ENCODE data around the gene NEIL3.

The NEIL3 gene

GRCh38 chr4:177309522-177310371 lies at the start of gene NEIL3:
Gene NEIL3 (plus strand): TSS chr4:177309874. CDS start chr4:177309954, 80 bp downstream.
- peak; percentile 94 for DNase-seq

- no peak for DNase-seq
These were observed 45.9 kb upstream of the NEIL3 start for GRCh38 chr4:177263818-177264217.

GRCh38 chr4:177264788-177265422 lies 44.8 kb upstream of the NEIL3 start:
- DNase-seq, result no peak

- no peak for DNase-seq
These were observed 43.9 kb upstream of the NEIL3 start for GRCh38 chr4:177265729-177266128.

GRCh38 chr4:177266506-177266905 lies 43.2 kb upstream of the NEIL3 start:
- DNase-seq, result no peak

GRCh38 chr4:177267911-177268310 lies 41.8 kb upstream of the NEIL3 start:
- DNase-seq, result no peak

- DNase-seq, result no peak
These were observed 38.6 kb upstream of the NEIL3 start for GRCh38 chr4:177271091-177271490.

- no peak for DNase-seq
These were observed 37.5 kb upstream of the NEIL3 start for GRCh38 chr4:177271915-177272766.

- no peak for DNase-seq
These were observed 33.7 kb upstream of the NEIL3 start for GRCh38 chr4:177275999-177276398.

- no peak for DNase-seq
These were observed 28.2 kb upstream of the NEIL3 start for GRCh38 chr4:177281351-177281909.

GRCh38 chr4:177282284-177282835 lies 27.3 kb upstream of the NEIL3 start:
- DNase-seq, result no peak

GRCh38 chr4:177283167-177283566 lies 26.5 kb upstream of the NEIL3 start:
- DNase-seq, result no peak

GRCh38 chr4:177285953-177286352 lies 23.7 kb upstream of the NEIL3 start:
- DNase-seq, result no peak

- no peak for DNase-seq
These were observed 22.4 kb upstream of the NEIL3 start for GRCh38 chr4:177287255-177287654.

- no peak for DNase-seq
These were observed 21.3 kb upstream of the NEIL3 start for GRCh38 chr4:177288335-177288734.

- no peak for DNase-seq
These were observed 18.9 kb upstream of the NEIL3 start for GRCh38 chr4:177290780-177291179.

- no peak for DNase-seq
These were observed 17.5 kb upstream of the NEIL3 start for GRCh38 chr4:177292171-177292570.

- DNase-seq, result no peak
These were observed 16.3 kb upstream of the NEIL3 start for GRCh38 chr4:177293208-177294033.

GRCh38 chr4:177297785-177298391 lies 11.8 kb upstream of the NEIL3 start:
- no peak for DNase-seq

- DNase-seq, result no peak
These were observed 8.5 kb upstream of the NEIL3 start for GRCh38 chr4:177301126-177301639.

Measured in stimulated activated CD4-positive, alpha-beta T cell treated with anti-CD3 and anti-CD28 coated beads, Interleukin-1b, Interleukin-23, amount 100 ng/mL, for 48 hours (primary cell).